Measurements from ENCODE around the gene KDM1A. TPM values are rescaled to one million over a fixed set of nuclear protein-coding genes. Genes with fewer than 3 reads are reported as not detected.

Gene KDM1A
- total RNA-seq, 3 donors from 2014 or later, result 41.6 to 73.2 (median 68.5) TPM

GRCh38 chr1:23118407-23118806 is 99.1 kb downstream of the KDM1A start:
- no peaks in the 10 kb centered on the region for H3K27me3 ChIP-seq
- TF ChIP-seq POLR2AphosphoS5 (IDR thresholded peaks at IDR 0.05), result no peak
- TF ChIP-seq CTCF (IDR thresholded peaks at IDR 0.05), result no peak
- TF ChIP-seq POLR2A (IDR thresholded peaks at IDR 0.05), result no peak
- H3K4me1 ChIP-seq, result peaks cover 3 to 6% of the 10 kb centered on the region in 2 donors

GRCh38 chr1:23118957-23119792 is 99.9 kb downstream of the KDM1A start:
- H3K27me3 ChIP-seq, result no peaks in the 10 kb centered on the region
- no peaks in the 10 kb centered on the region for H3K36me3 ChIP-seq
- no peak for TF ChIP-seq CTCF (IDR thresholded peaks at IDR 0.05)
- TF ChIP-seq POLR2A (IDR thresholded peaks at IDR 0.05), result no peak
- TF ChIP-seq POLR2AphosphoS5 (IDR thresholded peaks at IDR 0.05), result no peak
- no peaks in the 10 kb centered on the region for H3K9me3 ChIP-seq
- intact Hi-C loops (cut with DNase I; ENCODE audit: low total_unique reads), result no loop called here
- peak overlapping the region in 2 of 3 donors; percentile 7 to 48 for H3K4me3 ChIP-seq
- H3K4me1 ChIP-seq, result peaks cover 3 to 6% of the 10 kb centered on the region in 2 donors
- H3K27ac ChIP-seq, result peak overlapping the region in 1 of 2 donors; percentile 25
- DNase-seq (ENCODE audit: low spot score in 2 of 2), result no peak

More at GRCh38 chr1:23118407-23118806, 99.1 kb downstream of the KDM1A start:
- no peak for DNase-seq (ENCODE audit: low spot score in 2 of 2)
- H3K36me3 ChIP-seq, result no peaks in the 10 kb centered on the region
- intact Hi-C loops (cut with DNase I; ENCODE audit: low total_unique reads), result no loop called here
- H3K27ac ChIP-seq, result no peak overlapping the region
- H3K9me3 ChIP-seq, result no peaks in the 10 kb centered on the region
- no peak overlapping the region for H3K4me3 ChIP-seq

- H3K9me3 ChIP-seq, result no peaks in the 10 kb centered on the region
- no peak for DNase-seq (ENCODE audit: low spot score in 2 of 2)
- H3K27me3 ChIP-seq, result no peaks in the 10 kb centered on the region
- H3K4me3 ChIP-seq, result no peak overlapping the region
- H3K36me3 ChIP-seq, result no peaks in the 10 kb centered on the region
- TF ChIP-seq POLR2A (IDR thresholded peaks at IDR 0.05), result no peak
- TF ChIP-seq CTCF (IDR thresholded peaks at IDR 0.05), result no peak
- TF ChIP-seq POLR2AphosphoS5 (IDR thresholded peaks at IDR 0.05), result no peak
- intact Hi-C loops (cut with DNase I; ENCODE audit: low total_unique reads), result no loop called here
- H3K27ac ChIP-seq, result no peak overlapping the region
- H3K4me1 ChIP-seq, result peaks cover 3 to 6% of the 10 kb centered on the region in 2 donors
Observed at GRCh38 chr1:23120383-23120782, 101.1 kb downstream of the KDM1A start.

- intact Hi-C loops (cut with DNase I; ENCODE audit: low total_unique reads), result no loop called here
- H3K9me3 ChIP-seq, result no peaks in the 10 kb centered on the region
- H3K4me3 ChIP-seq, result no peak overlapping the region
- H3K36me3 ChIP-seq, result no peaks in the 10 kb centered on the region
- H3K27me3 ChIP-seq, result no peaks in the 10 kb centered on the region
- peak overlapping the region; percentile 38 to 52 for H3K27ac ChIP-seq
- peaks cover 3 to 6% of the 10 kb centered on the region in 2 donors for H3K4me1 ChIP-seq
- DNase-seq (ENCODE audit: low spot score in 2 of 2), result no peak
- TF ChIP-seq POLR2AphosphoS5 (IDR thresholded peaks at IDR 0.05) (no peak), CTCF (IDR thresholded peaks at IDR 0.05) (no peak), POLR2A (IDR thresholded peaks at IDR 0.05) (no peak)
Observed at GRCh38 chr1:23122023-23122748, 102.9 kb downstream of the KDM1A start.

GRCh38 chr1:23122796-23123195 is 103.5 kb downstream of the KDM1A start:
- Histone ChIP-seq H3K27me3 (no peaks in the 10 kb centered on the region), H3K9me3 (no peaks in the 10 kb centered on the region), H3K4me1 (peaks cover 3 to 6% of the 10 kb centered on the region in 2 donors), H3K4me3 (no peak overlapping the region), H3K27ac (peak overlapping the region; percentile 26 to 52), H3K36me3 (no peaks in the 10 kb centered on the region)
- no peak for TF ChIP-seq POLR2AphosphoS5 (IDR thresholded peaks at IDR 0.05)
- TF ChIP-seq POLR2A (IDR thresholded peaks at IDR 0.05), result no peak
- TF ChIP-seq CTCF (IDR thresholded peaks at IDR 0.05), result no peak
- DNase-seq (ENCODE audit: low spot score in 2 of 2), result no peak
- intact Hi-C loops (cut with DNase I; ENCODE audit: low total_unique reads), result no loop called here
